Neural progenitor cell (in vitro differentiated cells): ENCODE measurements around the gene CARD11. TPM values are rescaled to one million over a fixed set of nuclear protein-coding genes. Genes with fewer than 3 reads are reported as not detected.

Source experiments
- DNase-seq: peaks from one replicate; pipeline ENCODE4 v3.0.0-alpha.2; 2016; ENCODE audit warnings: low spot score
- H2AFZ ChIP-seq: fragments of 200-600 bp; sonication (generic); replicated peaks from 2 replicates; pipeline ENCODE4 v1.6.1; 2016; ENCODE audit warnings: antibody characterized with exemption
- H3F3A ChIP-seq: fragments of 200-600 bp; sonication (generic); 2 replicates; pipeline ENCODE4 v1.6.1; 2016; ENCODE audit warnings: antibody characterized with exemption, low read depth
- H3K27ac ChIP-seq: fragments of 200-600 bp; sonication (generic); 2 replicates; pipeline ENCODE4 v1.5.1; 2016; ENCODE audit warnings: mild to moderate bottlenecking
- H3K27me3 ChIP-seq: fragments of 200-600 bp; sonication (generic); 2 replicates; pipeline ENCODE4 v1.6.1; 2016; ENCODE audit warnings: mild to moderate bottlenecking, moderate library complexity
- H3K36me3 ChIP-seq: fragments of 200-600 bp; sonication (generic); 2 replicates; pipeline ENCODE4 v1.5.1; 2016
- H3K4me1 ChIP-seq: fragments of 200-600 bp; sonication (generic); 2 replicates; pipeline ENCODE4 v1.6.1; 2016; ENCODE audit warnings: mixed run types
- H3K4me2 ChIP-seq: fragments of 200-600 bp; sonication (generic); 2 replicates; pipeline ENCODE4 v1.6.1; 2016
- H3K4me3 ChIP-seq: fragments of 200-600 bp; sonication (generic); 2 replicates; pipeline ENCODE4 v1.5.1; 2016
- H3K79me2 ChIP-seq: fragments of 200-600 bp; sonication (generic); 2 replicates; pipeline ENCODE4 v1.6.1; 2016; ENCODE audit warnings: low read depth
- H3K9ac ChIP-seq: fragments of 200-600 bp; sonication (generic); 2 replicates; pipeline ENCODE4 v1.6.1; 2016
- H3K9me3 ChIP-seq: fragments of 200-600 bp; sonication (generic); 2 replicates; pipeline ENCODE4 v1.5.1; 2016; ENCODE audit warnings: low read depth
- H4K20me1 ChIP-seq: fragments of 200-600 bp; sonication (generic); 2 replicates; pipeline ENCODE4 v1.6.1; 2016; ENCODE audit warnings: low read depth
- H3K27ac Mint-ChIP-seq: 3 replicates; pipeline ENCODE4 v1.8.0; 2021; ENCODE audit warnings: mixed read lengths
- H3K27me3 Mint-ChIP-seq: 2 replicates; pipeline ENCODE4 v1.8.0; 2022; ENCODE audit warnings: low read depth, mild to moderate bottlenecking, inconsistent platforms, moderate library complexity, mixed read lengths; ENCODE audit not compliant: insufficient read depth
- H3K36me3 Mint-ChIP-seq: 3 replicates; pipeline ENCODE4 v1.8.0; 2021; ENCODE audit warnings: mixed read lengths
- H3K4me1 Mint-ChIP-seq: 3 replicates; pipeline ENCODE4 v1.8.0; 2021; ENCODE audit warnings: mixed read lengths
- H3K4me3 Mint-ChIP-seq: 3 replicates; pipeline ENCODE4 v1.8.0; 2021; ENCODE audit warnings: mild to moderate bottlenecking, moderate library complexity, mixed read lengths
- H3K9me3 Mint-ChIP-seq: 3 replicates; pipeline ENCODE4 v1.8.0; 2020; ENCODE audit warnings: mixed read lengths
- EZH2 ChIP-seq: fragments of 200-600 bp; sonication (generic); IDR thresholded peaks from 2 replicates; pipeline ENCODE4 v1.6.1; 2017; ENCODE audit warnings: antibody characterized with exemption, mild to moderate bottlenecking, moderate library complexity
- EZH2phosphoT487 ChIP-seq: fragments of 200-600 bp; sonication (generic); IDR thresholded peaks from 2 replicates; pipeline ENCODE4 v1.6.1; 2017; ENCODE audit warnings: antibody characterized with exemption
- total RNA-seq: library from RNA; depleted of rRNA; stranded (reverse); fragments of >200 nt; gene quantifications from 2 replicates; pipeline ENCODE4 v1.2.3, GENCODE V29; 2015; ENCODE audit warnings: low replicate concordance
- TF ChIP-seq, protein P1 (sequence below): fragments of 200-600 bp; sonication (generic); IDR thresholded peaks from 2 replicates; pipeline ENCODE4 v1.5.1; 2017; ENCODE audit warnings: antibody characterized with exemption, mild to moderate bottlenecking

CARD11 gene
- total RNA-seq, 1 donor from 2014 or later, result 0.75 TPM

DNA sequence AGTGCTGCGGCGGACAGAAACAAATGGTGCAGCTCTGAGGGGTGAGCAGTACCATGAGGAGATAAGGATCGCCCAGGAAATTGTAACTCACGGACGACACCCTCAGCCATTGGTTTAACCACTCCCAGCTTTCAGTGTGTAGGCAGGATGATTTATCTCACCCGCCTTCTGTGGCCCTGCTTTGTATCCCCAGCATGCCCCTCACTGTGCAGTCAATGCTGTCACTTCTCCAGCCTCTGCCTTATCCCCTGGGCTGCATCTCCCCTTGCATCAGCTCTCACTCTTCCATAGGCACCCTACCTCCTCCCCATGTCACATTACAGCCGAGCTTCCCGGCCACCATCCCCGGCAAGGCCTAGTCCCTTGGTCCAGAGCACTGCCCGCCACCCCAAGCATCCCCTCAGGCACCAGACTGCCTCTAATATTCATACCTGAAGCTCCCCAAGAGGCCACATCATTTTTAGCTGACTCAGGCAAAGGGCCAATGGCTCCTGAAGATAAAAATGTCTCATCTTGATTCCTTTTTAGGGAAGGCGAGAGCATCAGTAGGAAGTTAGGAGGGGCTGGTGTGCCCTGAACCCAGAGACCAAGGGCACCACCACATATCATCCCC lies 77.1 kb downstream of the CARD11 start:
- no peak for DNase-seq
- no peak for TF ChIP-seq EZH2
- TF ChIP-seq, protein P1, sequence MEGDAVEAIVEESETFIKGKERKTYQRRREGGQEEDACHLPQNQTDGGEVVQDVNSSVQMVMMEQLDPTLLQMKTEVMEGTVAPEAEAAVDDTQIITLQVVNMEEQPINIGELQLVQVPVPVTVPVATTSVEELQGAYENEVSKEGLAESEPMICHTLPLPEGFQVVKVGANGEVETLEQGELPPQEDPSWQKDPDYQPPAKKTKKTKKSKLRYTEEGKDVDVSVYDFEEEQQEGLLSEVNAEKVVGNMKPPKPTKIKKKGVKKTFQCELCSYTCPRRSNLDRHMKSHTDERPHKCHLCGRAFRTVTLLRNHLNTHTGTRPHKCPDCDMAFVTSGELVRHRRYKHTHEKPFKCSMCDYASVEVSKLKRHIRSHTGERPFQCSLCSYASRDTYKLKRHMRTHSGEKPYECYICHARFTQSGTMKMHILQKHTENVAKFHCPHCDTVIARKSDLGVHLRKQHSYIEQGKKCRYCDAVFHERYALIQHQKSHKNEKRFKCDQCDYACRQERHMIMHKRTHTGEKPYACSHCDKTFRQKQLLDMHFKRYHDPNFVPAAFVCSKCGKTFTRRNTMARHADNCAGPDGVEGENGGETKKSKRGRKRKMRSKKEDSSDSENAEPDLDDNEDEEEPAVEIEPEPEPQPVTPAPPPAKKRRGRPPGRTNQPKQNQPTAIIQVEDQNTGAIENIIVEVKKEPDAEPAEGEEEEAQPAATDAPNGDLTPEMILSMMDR, result no peak
- TF ChIP-seq EZH2phosphoT487, result no peak
- no peaks in the 10 kb centered on the region for H3K27me3 ChIP-seq
- H3K4me3 ChIP-seq, result no peak overlapping the region
- no peaks in the 10 kb centered on the region for H3K4me1 Mint-ChIP-seq
- peaks cover 16% of the 10 kb centered on the region for H3K9me3 Mint-ChIP-seq
- no peaks in the 10 kb centered on the region for H3K79me2 ChIP-seq
- H3K36me3 ChIP-seq, result no peaks in the 10 kb centered on the region
- no peaks in the 10 kb centered on the region for H3F3A ChIP-seq
- H2AFZ ChIP-seq, result no peak overlapping the region
- H3K9ac ChIP-seq, result no peak overlapping the region
- peaks cover 4% of the 10 kb centered on the region for H3K27me3 Mint-ChIP-seq
- no peaks in the 10 kb centered on the region for H4K20me1 ChIP-seq
- H3K4me2 ChIP-seq, result no peak overlapping the region
- no peaks in the 10 kb centered on the region for H3K4me1 ChIP-seq
- no peaks in the 10 kb centered on the region for H3K9me3 ChIP-seq
- no peak overlapping the region for H3K4me3 Mint-ChIP-seq
- no peak overlapping the region for H3K27ac Mint-ChIP-seq
- H3K36me3 Mint-ChIP-seq, result no peaks in the 10 kb centered on the region
- no peak overlapping the region for H3K27ac ChIP-seq

DNA sequence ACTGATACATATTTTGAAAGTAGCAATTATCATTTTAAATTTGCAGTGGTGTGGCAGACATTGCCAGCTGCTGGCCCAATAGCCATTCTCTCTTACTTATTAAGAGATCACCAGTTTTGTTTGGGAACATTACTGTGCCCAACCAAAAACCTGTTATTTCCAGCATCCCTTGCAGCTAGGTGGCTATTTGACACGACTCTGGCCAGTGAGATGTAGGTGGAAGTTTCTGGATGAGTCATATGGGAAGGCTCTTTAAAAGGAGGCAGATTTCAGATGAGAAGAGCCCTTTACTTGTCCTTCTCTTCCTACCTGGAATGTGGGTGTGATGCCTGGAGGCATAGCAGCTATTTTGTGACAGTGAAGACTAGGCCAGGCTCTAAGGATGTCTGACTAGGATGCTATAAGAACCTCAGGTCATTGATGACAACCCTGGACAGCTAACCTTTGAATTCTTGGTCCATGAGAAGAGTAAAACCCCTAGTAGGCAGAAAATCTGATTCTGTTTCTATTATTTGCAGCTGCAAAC lies 77.9 kb downstream of the CARD11 start:
- Mint-ChIP-seq H3K4me1 (no peaks in the 10 kb centered on the region), H3K9me3 (peaks cover 16% of the 10 kb centered on the region), H3K27ac (no peak overlapping the region), H3K36me3 (no peaks in the 10 kb centered on the region), H3K4me3 (no peak overlapping the region), H3K27me3 (peaks cover 4% of the 10 kb centered on the region)
- Histone ChIP-seq H3K4me2 (no peak overlapping the region), H3K27ac (no peak overlapping the region), H3K79me2 (no peaks in the 10 kb centered on the region), H4K20me1 (no peaks in the 10 kb centered on the region), H3K9me3 (no peaks in the 10 kb centered on the region), H3K4me1 (no peaks in the 10 kb centered on the region), H3K4me3 (no peak overlapping the region), H3K36me3 (no peaks in the 10 kb centered on the region), H3K27me3 (no peaks in the 10 kb centered on the region), H3K9ac (no peak overlapping the region), H3F3A (no peaks in the 10 kb centered on the region), H2AFZ (no peak overlapping the region)
- TF ChIP-seq, protein P1, result no peak
- TF ChIP-seq EZH2, result no peak
- TF ChIP-seq EZH2phosphoT487, result no peak
- DNase-seq, result no peak

DNA sequence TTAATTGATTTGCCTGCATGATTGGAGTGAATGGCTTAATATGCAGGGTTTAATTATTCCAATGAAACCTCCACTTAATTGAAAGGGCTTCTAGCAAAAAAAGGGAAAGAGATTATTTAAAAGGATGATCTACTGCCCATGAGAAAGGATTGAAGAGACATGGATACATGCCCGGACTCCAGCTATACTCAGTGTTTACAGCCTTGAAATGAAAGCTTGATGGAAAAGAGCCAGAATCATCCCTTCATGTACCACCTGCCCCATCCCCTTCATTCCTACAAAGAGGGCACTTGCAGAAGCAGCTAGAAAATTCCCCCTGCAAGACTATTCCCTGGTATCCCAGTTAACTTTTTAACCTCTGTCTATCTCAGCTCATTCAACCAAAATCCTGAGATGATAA lies 78.4 kb downstream of the CARD11 start:
- Mint-ChIP-seq H3K4me3 (no peak overlapping the region), H3K27me3 (peaks cover 4% of the 10 kb centered on the region), H3K27ac (no peak overlapping the region), H3K4me1 (no peaks in the 10 kb centered on the region), H3K36me3 (no peaks in the 10 kb centered on the region), H3K9me3 (peaks cover 19% of the 10 kb centered on the region)
- no peak overlapping the region for H2AFZ ChIP-seq
- TF ChIP-seq EZH2phosphoT487 (no peak), EZH2 (no peak)
- TF ChIP-seq, protein P1, result no peak
- no peaks in the 10 kb centered on the region for H3K79me2 ChIP-seq
- H3K27ac ChIP-seq, result no peak overlapping the region
- H3F3A ChIP-seq, result no peaks in the 10 kb centered on the region
- H3K36me3 ChIP-seq, result no peaks in the 10 kb centered on the region
- no peaks in the 10 kb centered on the region for H3K9me3 ChIP-seq
- no peak overlapping the region for H3K4me2 ChIP-seq
- H3K9ac ChIP-seq, result no peak overlapping the region
- DNase-seq, result no peak
- no peaks in the 10 kb centered on the region for H3K4me1 ChIP-seq
- no peak overlapping the region for H3K4me3 ChIP-seq
- no peaks in the 10 kb centered on the region for H3K27me3 ChIP-seq
- no peaks in the 10 kb centered on the region for H4K20me1 ChIP-seq
